K562 (cell line): ENCODE results near the gene OTOL1. TPM values are rescaled to one million over a fixed set of nuclear protein-coding genes. Genes with fewer than 3 reads are reported as not detected.

ENCODE experiments used
- ATAC-seq: fragments of 200-7000 bp; cut with Tn5 transposase; 3 replicates; pipeline ENCODE4 v1.9.1; 2020; ENCODE audit warnings: moderate library complexity
- BruUV-seq: library from RNA; stranded (reverse); fragments of 400-500 nt; replicated peaks from 2 replicates; lab custom pipeline; 2021; lab: Mats Ljungman, UMichigan
- CTCF ChIA-PET: fragments of 300-600 bp; formaldehyde crosslinking; extraction: SDS; loops from one replicate; lab custom pipeline; 2021; ENCODE audit warnings: low intra/inter-chr PET ratio; lab: Yijun Ruan, JAX
- POLR2A ChIA-PET: fragments of 300-600, 350-650 bp; sonication (Branson Sonifier 250); formaldehyde crosslinking; extraction: SDS; loops from one replicate; lab custom pipeline; 2021; ENCODE audit warnings: antibody characterized with exemption, inconsistent platforms; lab: Yijun Ruan, JAX
- DNase-seq, 4 experiments: peaks; one replicate each; pipeline versions ENCODE4 v3.0.0 to v3.0.0-alpha.2; 2011 to 2018; ENCODE audit warnings: low spot score in 3 of 4, mixed read lengths in 3 of 4; ENCODE audit errors: extremely low read depth in 1 of 4
- FAIRE-seq: peaks from 2 replicates; lab custom pipeline; 2011; peaks lifted over from hg19 to GRCh38; lab: Jason Lieb, UNC
- H2AFZ ChIP-seq: 2 replicates; pipeline ENCODE4 v1.6.0; 2011; ENCODE audit warnings: low read depth, low read length, control low read depth, inconsistent platforms
- H3K27ac ChIP-seq: fragments of 200-600 bp; 3 replicates; pipeline ENCODE4 v1.8.0; 2011; ENCODE audit warnings: low read depth, mild to moderate bottlenecking, control low read depth, inconsistent platforms, low read length, moderate library complexity, mixed read lengths; ENCODE audit errors: extremely low read depth
- H3K27me3 ChIP-seq, 2 experiments: fragments of 300-600 bp in 1 of 2; 2 replicates in 1 of 2; 3 replicates in 1 of 2; pipeline versions ENCODE4 v1.6.0 to v1.8.0; 2011; ENCODE audit warnings: inconsistent platforms in 2 of 2, low read length in 2 of 2, mild to moderate bottlenecking in 1 of 2, mixed read lengths in 1 of 2, moderate library complexity in 1 of 2; ENCODE audit not compliant: control insufficient read depth in 2 of 2, insufficient read depth in 2 of 2
- H3K36me3 ChIP-seq: fragments of 300-600 bp; 3 replicates; pipeline ENCODE4 v1.8.0; 2011; ENCODE audit warnings: mild to moderate bottlenecking, low read length, inconsistent platforms; ENCODE audit not compliant: control insufficient read depth, insufficient read depth
- H3K4me1 ChIP-seq, 2 experiments: fragments of 200-600 bp in 1 of 2; replicated peaks in 1 of 2; 2 replicates in 1 of 2; 3 replicates in 1 of 2; pipeline versions ENCODE4 v1.5.1 to v1.8.0; 2011; ENCODE audit warnings: inconsistent platforms in 2 of 2, low read length in 2 of 2, mild to moderate bottlenecking in 1 of 2, mixed read lengths in 1 of 2, moderate library complexity in 1 of 2; ENCODE audit not compliant: control insufficient read depth in 2 of 2, insufficient read depth in 2 of 2
- H3K4me2 ChIP-seq: 2 replicates; pipeline ENCODE4 v1.6.1; 2011; ENCODE audit warnings: low read length, control low read depth, inconsistent platforms, mixed read lengths; ENCODE audit not compliant: insufficient read depth
- H3K4me3 ChIP-seq: fragments of 200-600 bp; sonication (generic), shearing (Covaris generic); 2 replicates; pipeline ENCODE4 v1.5.1; 2016; ENCODE audit warnings: control low read depth, inconsistent platforms
- H3K79me2 ChIP-seq: fragments of 200-600 bp; 3 replicates; pipeline ENCODE4 v1.8.0; 2011; ENCODE audit warnings: low read length, inconsistent platforms; ENCODE audit not compliant: control insufficient read depth, insufficient read depth
- H3K9ac ChIP-seq, 2 experiments: 2 replicates each; pipeline versions ENCODE4 v1.6.0 to v1.6.1; 2011; ENCODE audit warnings: low read depth in 2 of 2, low read length in 2 of 2, control low read depth in 1 of 2, inconsistent platforms in 1 of 2, mild to moderate bottlenecking in 1 of 2, mixed read lengths in 1 of 2; ENCODE audit not compliant: insufficient read depth in 1 of 2
- H3K9me1 ChIP-seq: one replicate; pipeline ENCODE4 v1.6.0; 2011; ENCODE audit warnings: inconsistent platforms, mild to moderate bottlenecking, low read length, moderate library complexity; ENCODE audit not compliant: control insufficient read depth, insufficient read depth
- H3K9me3 ChIP-seq: replicated peaks from 2 replicates; pipeline ENCODE4 v1.5.1; 2011; ENCODE audit warnings: low read depth, low read length, inconsistent platforms; ENCODE audit not compliant: control insufficient read depth, insufficient read depth
- H4K20me1 ChIP-seq: replicated peaks from 2 replicates; pipeline ENCODE4 v1.6.1; 2011; ENCODE audit warnings: low read length, inconsistent platforms, mixed read lengths; ENCODE audit not compliant: control insufficient read depth, insufficient read depth
- CEBPG ChIP-seq, 3 experiments: fragments of 200-800 bp in 1 of 3; sonication (Bioruptor generic) in 1 of 3; sonication (generic) in 1 of 3; formaldehyde crosslinking in 1 of 3; IDR thresholded peaks in 2 of 3; conservative IDR thresholded peaks in 1 of 3; 2 replicates each; pipeline versions ENCODE4 v1.6.1 to v1.8.0; 2016 to 2022; ENCODE audit warnings: missing compliant biosample characterization in 2 of 3, missing genetic modification characterization in 2 of 3, mild to moderate bottlenecking in 1 of 3, missing genetic modification reagents in 1 of 3
- LEF1 ChIP-seq: fragments of 450-650 bp; IDR thresholded peaks from 2 replicates; pipeline ENCODE4 v1.6.1; 2016; ENCODE audit warnings: mild to moderate bottlenecking
- MTA2 ChIP-seq: fragments of 450-650 bp; IDR thresholded peaks from 2 replicates; pipeline ENCODE4 v1.6.1; 2016; ENCODE audit warnings: low read depth
- MYNN ChIP-seq, 2 experiments: sonication (generic); formaldehyde crosslinking in 1 of 2; IDR thresholded peaks; 2 replicates each; pipeline versions ENCODE4 v1.5.0 to v1.6.1; 2016 to 2020; ENCODE audit warnings: antibody characterized with exemption in 1 of 2, missing genetic modification reagents in 1 of 2
- SP1 ChIP-seq: sonication (generic); formaldehyde crosslinking; IDR thresholded peaks from 2 replicates; pipeline ENCODE4 v1.8.1; 2022; ENCODE audit warnings: mild to moderate bottlenecking, missing genetic modification reagents
- WGBS: fragments of 100-300 bp; shearing (Covaris generic); methylation state at CpG from one replicate; pipeline ENCODE4 v1.1.6; 2016; ENCODE audit warnings: low coverage, mixed read lengths; ENCODE audit not compliant: insufficient coverage; ENCODE audit errors: missing lambda C conversion rate; 5-methylcytosine and 5-hydroxymethylcytosine counted together
- in situ Hi-C: fragments of 300-500 bp; cut with MboI; formaldehyde crosslinking; loops from 4 replicates; pipeline ENCODE4 v1.15.0; 2018; ENCODE audit warnings: inconsistent platforms, mixed read lengths
- intact Hi-C: fragments of 100-400 bp; cut with micrococcal nuclease; formaldehyde crosslinking; loops from 2 replicates; pipeline ENCODE4 v1.14.2; 2022
- polyA plus RNA-seq, 8 experiments: library from polyadenylated mRNA; depleted of rRNA in 4 of 8; stranded (reverse) in 5 of 8; unstranded in 3 of 8; fragments of >200 nt; fragmentation: Nextera tagmentation in 2 of 8; fragmentation: Illumina TruSeq in 1 of 8; extraction: Ambion mirVana in 2 of 8; extraction: Trizol in 1 of 8; gene quantifications; 2 replicates each; pipeline versions ENCODE4 v1.2.1 to v1.2.3, GENCODE V29; 2011 to 2014; ENCODE audit warnings: inconsistent platforms in 1 of 8, missing spikeins in 1 of 8
- total RNA-seq, 7 experiments: library from RNA; depleted of rRNA in 6 of 7; stranded (reverse); fragments of >200 nt in 6 of 7; fragmentation: Illumina TruSeq in 2 of 7; extraction: Trizol in 2 of 7; gene quantifications; 2 replicates each; pipeline versions ENCODE4 v1.2.1 to v1.2.3, GENCODE V29; 2011 to 2021; ENCODE audit warnings: low replicate concordance in 1 of 7

Gene OTOL1
- total and polyA plus RNA-seq, 9 of the 15 experiments (the other 6 are each of a cell fraction or from before 2014, with no cell fraction given) = not detected

DNA sequence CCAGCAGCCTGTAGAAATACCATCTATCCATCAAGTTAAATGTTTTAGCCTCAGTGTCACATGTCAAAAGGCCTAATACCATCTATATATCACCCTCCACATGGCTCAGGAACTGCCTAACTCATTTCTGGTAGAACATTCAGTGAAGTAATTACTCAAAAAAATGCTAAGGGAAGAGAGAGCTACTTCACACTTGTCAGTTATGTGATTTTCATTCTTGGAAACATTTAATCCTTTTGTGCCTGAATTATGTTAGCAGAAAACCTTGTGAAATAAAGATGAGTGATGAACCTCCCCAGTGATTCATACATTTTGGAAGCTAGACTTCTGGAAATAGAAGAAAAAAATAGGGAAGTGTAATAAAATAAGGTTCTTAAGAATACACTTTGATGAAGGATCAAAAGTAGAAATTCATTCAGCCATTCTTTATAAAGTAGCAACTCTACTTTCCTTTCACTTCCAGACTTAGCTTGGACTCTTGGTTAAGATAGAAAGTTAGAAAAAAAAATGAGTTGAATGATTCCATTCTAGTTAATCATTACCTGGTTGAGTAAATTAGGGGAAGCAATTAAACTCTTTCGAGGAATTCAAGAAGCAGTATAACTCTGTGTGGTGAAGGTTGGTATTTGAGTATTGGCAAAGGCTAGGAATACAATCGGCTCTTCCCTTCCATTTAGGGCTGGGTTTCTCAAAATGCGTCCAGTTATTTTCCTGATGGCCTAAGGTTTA lies 3.6 kb downstream of the OTOL1 start:
- 0% methylated on average over 3 of the region's 3 CpGs for WGBS
- BruUV-seq = no TSS peak
- H2AFZ ChIP-seq = no peak overlapping the region
- FAIRE-seq (no peak), DNase-seq (no peak), ATAC-seq (no peak)
- no peaks in the 10 kb centered on the region for H3K9me3 ChIP-seq
- no peaks in the 10 kb centered on the region for H3K27me3 ChIP-seq
- POLR2A ChIA-PET = no interaction called here
- no peak overlapping the region for H3K9ac ChIP-seq
- in situ Hi-C loops (no loop called here), intact Hi-C loops (no loop called here)
- H4K20me1 ChIP-seq = no peaks in the 10 kb centered on the region
- H3K4me3 ChIP-seq = no peak overlapping the region
- H3K9me1 ChIP-seq = no peaks in the 10 kb centered on the region
- no peak overlapping the region for H3K4me2 ChIP-seq
- no peak for TF ChIP-seq CEBPG (CRISPR knock-in tag; IDR thresholded peaks at IDR 0.05)
- TF ChIP-seq CEBPG (tag; conservative IDR thresholded peaks at IDR 0.05 in 1 of 2, IDR thresholded peaks at IDR 0.05 in 1 of 2) = no peak
- no peak for TF ChIP-seq SP1 (CRISPR knock-in tag)
- no peak for TF ChIP-seq LEF1
- no peak for TF ChIP-seq MTA2
- H3K36me3 ChIP-seq = no peaks in the 10 kb centered on the region
- H3K79me2 ChIP-seq = no peaks in the 10 kb centered on the region
- H3K27ac ChIP-seq = no peak overlapping the region
- H3K4me1 ChIP-seq = no peaks in the 10 kb centered on the region
- CTCF ChIA-PET = no interaction called here

DNA sequence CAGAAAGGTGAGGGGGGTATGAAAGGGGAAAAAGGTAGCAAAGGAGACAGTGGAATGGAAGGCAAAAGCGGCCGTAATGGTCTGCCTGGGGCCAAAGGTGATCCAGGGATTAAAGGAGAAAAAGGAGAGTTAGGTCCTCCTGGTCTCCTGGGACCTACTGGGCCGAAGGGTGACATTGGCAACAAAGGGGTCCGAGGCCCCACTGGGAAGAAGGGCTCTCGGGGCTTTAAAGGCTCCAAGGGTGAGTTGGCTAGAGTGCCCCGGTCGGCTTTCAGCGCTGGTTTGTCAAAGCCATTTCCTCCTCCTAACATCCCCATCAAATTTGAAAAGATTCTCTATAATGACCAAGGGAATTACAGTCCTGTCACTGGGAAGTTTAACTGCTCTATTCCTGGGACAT lies 6.7 kb downstream of the OTOL1 start:
- DNase-seq (no peak), ATAC-seq (no peak), FAIRE-seq (no peak)
- Histone ChIP-seq H3K4me3 (no peak overlapping the region), H3K9me3 (no peaks in the 10 kb centered on the region), H3K79me2 (no peaks in the 10 kb centered on the region), H3K36me3 (no peaks in the 10 kb centered on the region), H4K20me1 (no peaks in the 10 kb centered on the region), H2AFZ (no peak overlapping the region), H3K4me2 (no peak overlapping the region), H3K9ac (no peak overlapping the region), H3K4me1 (no peaks in the 10 kb centered on the region), H3K27ac (no peak overlapping the region), H3K27me3 (no peaks in the 10 kb centered on the region), H3K9me1 (no peaks in the 10 kb centered on the region)
- WGBS = 0% methylated on average over 5 of the region's 8 CpGs
- ChIA-PET POLR2A (no interaction called here), CTCF (no interaction called here)
- intact Hi-C loops = no loop called here
- BruUV-seq = no TSS peak
- in situ Hi-C loops = no loop called here
- TF ChIP-seq MYNN (IDR thresholded peaks at IDR 0.05) = no peak
- TF ChIP-seq MYNN (CRISPR knock-in tag; IDR thresholded peaks at IDR 0.05) = no peak
